Astrocyte of the cerebellum (primary cell): ENCODE measurements around the gene NUMA1.

ENCODE experiments used
- DNase-seq: peaks from one replicate; pipeline ENCODE4 v3.0.0-alpha.2; 2011; ENCODE audit warnings: low read depth
- H3K4me3 ChIP-seq: 2 replicates; pipeline ENCODE4 v1.5.1; 2011; ENCODE audit warnings: mild to moderate bottlenecking, low read depth, low read length, moderate library complexity
- CTCF ChIP-seq: IDR thresholded peaks from 2 replicates; pipeline ENCODE4 v1.5.1; 2012; ENCODE audit warnings: low read length, low read depth, moderate library complexity, mild to moderate bottlenecking; ENCODE audit errors: missing control alignments
- in situ Hi-C: cut with HindIII; loops from 2 replicates; pipeline ENCODE4 v1.10.0; 2017; ENCODE audit warnings: low sequenced_read_pairs

Gene NUMA1

GRCh38 chr11:71996946-71997345 is 83.4 kb downstream of the NUMA1 start:
- no peak for DNase-seq
- TF ChIP-seq CTCF = no peak
- in situ Hi-C loops = no loop called here
- H3K4me3 ChIP-seq = no peak overlapping the region

- TF ChIP-seq CTCF = no peak
- DNase-seq = no peak
- H3K4me3 ChIP-seq = no peak overlapping the region
- in situ Hi-C loops = no loop called here
Measured at GRCh38 chr11:71996517-71996916, 83.8 kb downstream of the NUMA1 start.

GRCh38 chr11:71995726-71996291 is 84.5 kb downstream of the NUMA1 start:
- H3K4me3 ChIP-seq = no peak overlapping the region
- TF ChIP-seq CTCF = no peak
- in situ Hi-C loops = no loop called here
- DNase-seq = no peak

- DNase-seq = no peak
- no peak overlapping the region for H3K4me3 ChIP-seq
- TF ChIP-seq CTCF = no peak
- in situ Hi-C loops = no loop called here
Measured at GRCh38 chr11:71994786-71995185, 85.6 kb downstream of the NUMA1 start.

GRCh38 chr11:71992136-71992730 is 88.1 kb downstream of the NUMA1 start:
- in situ Hi-C loops = no loop called here
- TF ChIP-seq CTCF = no peak
- H3K4me3 ChIP-seq = no peak overlapping the region
- no peak for DNase-seq

- TF ChIP-seq CTCF = no peak
- H3K4me3 ChIP-seq = no peak overlapping the region
- no peak for DNase-seq
- in situ Hi-C loops = no loop called here
Measured at GRCh38 chr11:71991494-71991893, 88.8 kb downstream of the NUMA1 start.
